Fibroblast of pulmonary artery (primary cell): ENCODE results near the gene SALL4.

Experiments used
- DNase-seq: peaks from one replicate; pipeline ENCODE4 v3.0.0-alpha.2; 2010; ENCODE audit warnings: low read depth
- H3K4me3 ChIP-seq: replicated peaks from 2 replicates; pipeline ENCODE4 v1.5.1; 2011; ENCODE audit warnings: low read depth, mild to moderate bottlenecking, control low read depth, low read length, moderate library complexity
- CTCF ChIP-seq: IDR thresholded peaks from 2 replicates; pipeline ENCODE4 v1.5.1; 2011; ENCODE audit warnings: mild to moderate bottlenecking, control low read depth, low read length, inconsistent platforms; ENCODE audit errors: missing control alignments

The SALL4 gene

GRCh38 chr20:51802170-51802751 is at the start of gene SALL4:
TSS of gene SALL4 (minus strand) at chr20:51802521. CDS start at chr20:51802408, 113 bp downstream.
- peak within 1 kb of the TSS; percentile 53 for H3K4me3 ChIP-seq
- no peak for DNase-seq

GRCh38 chr20:51848346-51848745 is 46.0 kb upstream of the SALL4 start:
- no peak for DNase-seq
- no peak overlapping the region for H3K4me3 ChIP-seq
- no peak for TF ChIP-seq CTCF

More at GRCh38 chr20:51802170-51802751, at the start of gene SALL4:
- TF ChIP-seq CTCF = no peak

GRCh38 chr20:51840865-51841264 is 38.5 kb upstream of the SALL4 start:
- H3K4me3 ChIP-seq = no peak overlapping the region
- TF ChIP-seq CTCF = no peak
- no peak for DNase-seq

- DNase-seq = no peak
- no peak for TF ChIP-seq CTCF
- no peak overlapping the region for H3K4me3 ChIP-seq
Observed at GRCh38 chr20:51837876-51838420, 35.6 kb upstream of the SALL4 start.

GRCh38 chr20:51837436-51837835 is 35.1 kb upstream of the SALL4 start:
- TF ChIP-seq CTCF = no peak
- DNase-seq = no peak
- H3K4me3 ChIP-seq = no peak overlapping the region

GRCh38 chr20:51833326-51833725 is 31.0 kb upstream of the SALL4 start:
- TF ChIP-seq CTCF = no peak
- no peak overlapping the region for H3K4me3 ChIP-seq
- no peak for DNase-seq

GRCh38 chr20:51832276-51832675 is 30.0 kb upstream of the SALL4 start:
- no peak for DNase-seq
- no peak overlapping the region for H3K4me3 ChIP-seq
- TF ChIP-seq CTCF = no peak
